Stimulated activated CD4-positive, alpha-beta T cell treated with anti-CD3 and anti-CD28 coated beads, Interleukin-15, amount 100 ng/mL, for 48 hours (primary cell): ENCODE data around the gene SARDH.

ENCODE experiments used
- DNase-seq, 2 donors: peaks; one replicate each; pipeline ENCODE4 v3.0.0-alpha.2; 2020; ENCODE audit warnings: low read depth in 2 of 2

Gene SARDH

GRCh38 chr9:133715866-133716563 is 22.1 kb downstream of the SARDH start:
- DNase-seq, result no peak

- DNase-seq, result no peak
Observed at GRCh38 chr9:133715295-133715865, 22.8 kb downstream of the SARDH start.

GRCh38 chr9:133714606-133715294 is 23.4 kb downstream of the SARDH start:
- DNase-seq, result no peak

GRCh38 chr9:133713960-133714495 is 24.1 kb downstream of the SARDH start:
- DNase-seq, result no peak

GRCh38 chr9:133713150-133713959 is 24.8 kb downstream of the SARDH start:
- no peak for DNase-seq

- no peak for DNase-seq
Observed at GRCh38 chr9:133712221-133713100, 25.7 kb downstream of the SARDH start.

- DNase-seq, result no peak
Observed at GRCh38 chr9:133711428-133712220, 26.5 kb downstream of the SARDH start.

GRCh38 chr9:133710661-133711427 is 27.3 kb downstream of the SARDH start:
- no peak for DNase-seq

GRCh38 chr9:133709691-133710571 is 28.2 kb downstream of the SARDH start:
- DNase-seq, result no peak

- DNase-seq, result no peak
Observed at GRCh38 chr9:133709015-133709611, 29.0 kb downstream of the SARDH start.

- DNase-seq, result no peak
Observed at GRCh38 chr9:133708246-133709014, 29.7 kb downstream of the SARDH start.

- DNase-seq, result no peak
Observed at GRCh38 chr9:133707763-133708245, 30.3 kb downstream of the SARDH start.

- DNase-seq, result no peak
Observed at GRCh38 chr9:133707065-133707762, 30.9 kb downstream of the SARDH start.

GRCh38 chr9:133706307-133707050 is 31.7 kb downstream of the SARDH start:
- DNase-seq, result no peak

- DNase-seq, result no peak
Observed at GRCh38 chr9:133705576-133705975, 32.6 kb downstream of the SARDH start.
